ENCODE results near the gene TPGS1.

The TPGS1 gene

DNA sequence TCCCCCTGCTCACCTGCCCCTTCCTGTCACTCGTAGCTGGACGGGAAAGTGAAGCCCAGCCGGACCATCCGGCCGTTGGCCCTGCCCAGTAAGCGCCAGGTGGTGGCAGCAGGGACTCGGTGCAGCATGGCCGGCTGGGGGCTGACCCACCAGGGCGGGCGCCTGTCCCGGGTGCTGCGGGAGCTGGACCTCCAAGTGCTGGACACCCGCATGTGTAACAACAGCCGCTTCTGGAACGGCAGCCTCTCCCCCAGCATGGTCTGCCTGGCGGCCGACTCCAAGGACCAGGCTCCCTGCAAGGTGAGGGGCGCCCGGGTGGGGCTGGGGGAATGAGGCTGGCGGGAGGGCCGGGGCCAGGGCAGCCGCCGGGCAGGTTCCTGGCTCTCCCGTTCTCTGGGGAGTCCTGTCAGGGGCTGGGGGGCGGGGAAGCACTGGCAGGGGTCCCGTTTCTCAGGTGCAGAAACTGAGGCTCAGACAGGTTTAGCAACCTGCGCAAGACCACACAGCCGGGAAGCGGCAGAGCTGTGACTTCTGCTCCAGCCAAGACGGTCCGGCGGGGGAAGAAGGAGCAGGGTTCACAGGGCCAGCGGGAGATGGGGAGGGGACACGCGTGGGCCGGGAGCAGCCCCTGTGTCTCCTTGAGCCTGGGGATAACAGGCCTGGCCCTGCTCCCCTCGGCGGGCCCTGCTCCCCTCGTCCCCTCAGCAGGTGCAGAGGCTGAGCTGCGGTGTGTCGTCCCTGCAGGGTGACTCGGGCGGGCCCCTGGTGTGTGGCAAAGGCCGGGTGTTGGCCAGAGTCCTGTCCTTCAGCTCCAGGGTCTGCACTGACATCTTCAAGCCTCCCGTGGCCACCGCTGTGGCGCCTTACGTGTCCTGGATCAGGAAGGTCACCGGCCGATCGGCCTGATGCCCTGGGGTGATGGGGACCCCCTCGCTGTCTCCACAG, 41.9 kb downstream of the TPGS1 start:
- H3K4me3 ChIP-seq (ENCODE audit: low read depth, low read length): no peak overlapping the region
- no peak for DNase-seq
- no peaks in the 10 kb centered on the region for H3K9me3 ChIP-seq
- no peaks in the 10 kb centered on the region for H3K4me1 ChIP-seq
- no peaks in the 10 kb centered on the region for H3K36me3 ChIP-seq
- H3K27me3 ChIP-seq: no peaks in the 10 kb centered on the region
- TF ChIP-seq CTCF (IDR thresholded peaks at IDR 0.05; ENCODE audit: low read depth, low read length): no peak

GRCh38 chr19:554817-555216, 47.5 kb downstream of the TPGS1 start:
- no peaks in the 10 kb centered on the region for H3K9me3 ChIP-seq
- no peaks in the 10 kb centered on the region for H3K4me1 ChIP-seq
- H3K27me3 ChIP-seq: no peaks in the 10 kb centered on the region
- no peaks in the 10 kb centered on the region for H3K36me3 ChIP-seq
- no peak for TF ChIP-seq CTCF (IDR thresholded peaks at IDR 0.05; ENCODE audit: low read depth, low read length)
- no peak for DNase-seq
- no peak overlapping the region for H3K4me3 ChIP-seq (ENCODE audit: low read depth, low read length)

- Histone ChIP-seq H3K4me1 (no peaks in the 10 kb centered on the region), H3K36me3 (no peaks in the 10 kb centered on the region), H3K9me3 (no peaks in the 10 kb centered on the region), H3K4me3 (ENCODE audit: low read depth, low read length) (no peak overlapping the region), H3K27me3 (no peaks in the 10 kb centered on the region)
- TF ChIP-seq CTCF (IDR thresholded peaks at IDR 0.05; ENCODE audit: low read depth, low read length): no peak
- no peak for DNase-seq
These were observed 48.1 kb downstream of the TPGS1 start for GRCh38 chr19:555474-555808.

- no peak for DNase-seq
- H3K9me3 ChIP-seq: no peaks in the 10 kb centered on the region
- TF ChIP-seq CTCF (IDR thresholded peaks at IDR 0.05; ENCODE audit: low read depth, low read length): no peak
- H3K27me3 ChIP-seq: no peaks in the 10 kb centered on the region
- H3K36me3 ChIP-seq: no peaks in the 10 kb centered on the region
- no peak overlapping the region for H3K4me3 ChIP-seq (ENCODE audit: low read depth, low read length)
- no peaks in the 10 kb centered on the region for H3K4me1 ChIP-seq
These were observed 49.5 kb downstream of the TPGS1 start for GRCh38 chr19:556611-557382.

- H3K4me3 ChIP-seq (ENCODE audit: low read depth, low read length): no peak overlapping the region
- no peak for TF ChIP-seq CTCF (IDR thresholded peaks at IDR 0.05; ENCODE audit: low read depth, low read length)
- H3K36me3 ChIP-seq: no peaks in the 10 kb centered on the region
- H3K4me1 ChIP-seq: no peaks in the 10 kb centered on the region
- no peaks in the 10 kb centered on the region for H3K27me3 ChIP-seq
- DNase-seq: no peak
- H3K9me3 ChIP-seq: no peaks in the 10 kb centered on the region
These were observed 51.6 kb downstream of the TPGS1 start for GRCh38 chr19:558770-559439.
